NCI-H460 (cell line): Measurements from ENCODE around the gene EPB41L2. TPM values are rescaled to one million over a fixed set of nuclear protein-coding genes. Genes with fewer than 3 reads are reported as not detected.

Experiments
- DNase-seq: peaks from one replicate; pipeline ENCODE4 v3.0.0-alpha.2; 2016; ENCODE audit warnings: low read depth; ENCODE audit errors: extremely low read depth
- total RNA-seq: library from RNA; depleted of rRNA; stranded (reverse); fragments of >200 nt; shearing (Covaris generic); gene quantifications from 2 replicates; pipeline ENCODE4 v1.2.3, GENCODE V29; 2014

EPB41L2 gene
- total RNA-seq, 1 experiment from 2014 or later, result 7.3 TPM

GRCh38 chr6:130982135-130982534, 80.9 kb downstream of the EPB41L2 start:
- no peak for DNase-seq

- DNase-seq, result no peak
Measured at GRCh38 chr6:130981409-130981808, 81.6 kb downstream of the EPB41L2 start.

GRCh38 chr6:130980310-130981032, 82.6 kb downstream of the EPB41L2 start:
- DNase-seq, result no peak

- DNase-seq, result no peak
Measured at GRCh38 chr6:130978660-130979396, 84.2 kb downstream of the EPB41L2 start.

- no peak for DNase-seq
Measured at GRCh38 chr6:130978180-130978579, 84.9 kb downstream of the EPB41L2 start.

GRCh38 chr6:130975325-130975724, 87.7 kb downstream of the EPB41L2 start:
- DNase-seq, result no peak

GRCh38 chr6:130973521-130974277, 89.3 kb downstream of the EPB41L2 start:
- no peak for DNase-seq

GRCh38 chr6:130971504-130971903, 91.5 kb downstream of the EPB41L2 start:
- DNase-seq, result no peak

- no peak for DNase-seq
Measured at GRCh38 chr6:130970839-130971410, 92.1 kb downstream of the EPB41L2 start.

- no peak for DNase-seq
Measured at GRCh38 chr6:130969791-130970491, 93.1 kb downstream of the EPB41L2 start.

GRCh38 chr6:130969166-130969565, 93.9 kb downstream of the EPB41L2 start:
- no peak for DNase-seq

- DNase-seq, result no peak
Measured at GRCh38 chr6:130968476-130968875, 94.6 kb downstream of the EPB41L2 start.

- no peak for DNase-seq
Measured at GRCh38 chr6:130967502-130968445, 95.3 kb downstream of the EPB41L2 start.

GRCh38 chr6:130966344-130966980, 96.6 kb downstream of the EPB41L2 start:
- DNase-seq, result no peak

GRCh38 chr6:130965656-130966055, 97.4 kb downstream of the EPB41L2 start:
- DNase-seq, result no peak

- no peak for DNase-seq
Measured at GRCh38 chr6:130964808-130965604, 98.0 kb downstream of the EPB41L2 start.

- DNase-seq, result no peak
Measured at GRCh38 chr6:130964289-130964688, 98.8 kb downstream of the EPB41L2 start.

- no peak for DNase-seq
Measured at GRCh38 chr6:130962966-130963365, 100.1 kb downstream of the EPB41L2 start.
